Sigmoid colon (tissue), 4 donors: ENCODE results near the gene TRUB2.

Experiments used
- CTCF ChIP-seq, 4 experiments: fragments of 450-650 bp in 3 of 4; fragments of 200-600 bp in 1 of 4; IDR thresholded peaks; one replicate each; pipeline ENCODE4 v1.5.1; 2016 to 2019; ENCODE audit warnings: antibody characterized with exemption in 4 of 4, mild to moderate bottlenecking in 3 of 4, moderate library complexity in 2 of 4
- EP300 ChIP-seq, 4 donors: sonication (generic); formaldehyde crosslinking; IDR thresholded peaks; one replicate each; pipeline ENCODE4 v1.6.1; 2017; ENCODE audit warnings: antibody characterized with exemption in 4 of 4
- POLR2A ChIP-seq, 2 donors: fragments of 450-650 bp; IDR thresholded peaks; one replicate each; pipeline ENCODE4 v1.6.1; 2016; ENCODE audit warnings: antibody characterized with exemption in 2 of 2, mild to moderate bottlenecking in 2 of 2, moderate library complexity in 2 of 2

- no peak for TF ChIP-seq EP300 (IDR thresholded peaks at IDR 0.05)
- TF ChIP-seq CTCF (IDR thresholded peaks at IDR 0.05), result no peak
- TF ChIP-seq POLR2A (IDR thresholded peaks at IDR 0.05), result no peak
Measured at GRCh38 chr9:128257907-128258306, 64.3 kb downstream of the TRUB2 start.
